Pulmonary artery endothelial cell (primary cell): Measurements from ENCODE around the gene TOGARAM2. TPM values are rescaled to one million over a fixed set of nuclear protein-coding genes. Genes with fewer than 3 reads are reported as not detected.

ENCODE experiments used
- DNase-seq: peaks from one replicate; pipeline ENCODE4 v3.0.0-alpha.2; 2011; ENCODE audit warnings: low read depth, low spot score
- total RNA-seq: library from RNA; depleted of rRNA; stranded (reverse); fragments of >200 nt; gene quantifications from 2 replicates; pipeline ENCODE4 v1.2.3, GENCODE V29; 2014

TOGARAM2 gene
- total RNA-seq, 1 donor from 2014 or later: not detected

DNA sequence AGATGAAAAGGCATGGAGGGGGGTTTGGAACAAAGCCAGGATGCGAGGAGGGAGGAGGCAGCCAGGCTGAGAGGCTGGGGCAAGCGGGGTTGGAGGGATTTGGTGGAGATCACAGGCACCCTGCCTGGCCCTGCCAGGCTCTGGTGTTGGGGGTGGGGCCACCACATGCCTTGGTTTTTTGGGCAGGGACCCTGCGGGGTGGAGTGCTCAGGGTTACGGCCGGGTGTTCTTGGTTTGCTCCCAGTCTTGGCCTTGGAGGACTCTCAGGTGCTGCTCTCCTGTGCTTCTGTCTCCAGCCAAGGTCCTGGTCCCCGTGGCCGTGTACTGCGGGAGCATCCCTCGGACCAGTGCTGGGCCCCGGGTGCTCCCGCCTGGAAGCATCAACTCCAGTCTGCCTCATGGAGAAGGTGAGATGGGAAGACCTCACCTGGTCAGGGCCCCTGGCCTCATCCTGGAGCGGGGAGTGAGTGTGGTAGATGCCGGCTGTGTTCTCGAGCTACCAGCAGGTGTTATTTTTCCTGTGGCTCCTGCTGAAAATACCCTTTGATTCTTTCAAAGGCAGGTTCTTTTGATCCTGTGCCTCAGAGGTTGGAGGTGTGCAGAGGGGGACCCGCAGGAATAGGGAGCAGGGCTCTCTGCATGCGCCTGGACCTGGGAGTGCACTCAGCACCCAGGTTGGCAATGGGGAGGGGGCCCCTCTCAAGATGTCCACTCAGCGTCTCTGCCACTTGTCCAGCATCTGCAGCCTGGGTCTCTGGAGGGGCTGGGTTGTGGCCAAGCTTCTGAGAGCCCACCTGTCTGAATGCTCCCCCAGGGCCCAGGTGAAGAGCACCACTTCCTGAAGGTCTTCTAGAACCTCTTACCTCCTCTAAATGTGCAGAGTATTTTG, 17.0 kb downstream of the TOGARAM2 start:
- DNase-seq: no peak

DNA sequence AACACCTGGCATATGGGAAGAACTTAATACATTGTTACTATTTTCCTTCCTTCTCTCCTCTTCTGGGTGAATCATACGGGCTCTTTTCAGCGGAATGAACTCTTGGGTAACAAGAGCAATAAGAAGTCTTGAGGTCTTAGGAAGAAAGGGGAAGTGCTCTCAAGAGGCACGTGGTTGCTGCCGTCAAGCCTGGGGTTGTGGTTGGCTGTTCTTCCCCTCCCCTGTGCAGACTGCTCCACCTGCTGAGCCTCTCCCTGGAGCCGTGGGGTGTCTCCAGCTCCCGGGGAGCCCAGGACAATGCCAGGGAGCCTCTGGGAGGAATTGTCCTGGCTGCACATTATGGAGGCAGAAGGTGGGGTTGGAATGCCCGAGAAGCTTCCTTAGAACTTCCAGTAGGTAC, 19.4 kb downstream of the TOGARAM2 start:
- no peak for DNase-seq

DNA sequence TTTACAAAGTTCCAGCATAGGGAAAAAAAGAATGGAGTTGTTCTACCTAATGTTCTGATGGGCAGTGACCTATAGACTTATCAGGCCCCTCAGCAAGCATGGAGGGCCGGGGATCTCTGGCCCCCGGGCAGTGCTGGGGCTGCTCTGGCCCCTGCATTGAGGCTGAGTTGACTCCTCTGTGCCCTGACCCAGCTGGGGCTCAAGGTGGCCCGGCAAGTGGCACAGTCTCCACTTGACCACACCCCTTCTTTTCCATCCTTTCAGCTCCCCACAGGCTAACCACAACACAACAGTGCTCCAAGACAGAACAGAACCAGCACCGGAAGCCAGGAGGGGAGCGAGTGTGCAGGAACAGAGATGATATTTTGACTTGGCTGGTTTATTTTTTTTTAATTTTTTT, 19.9 kb downstream of the TOGARAM2 start:
- no peak for DNase-seq

DNA sequence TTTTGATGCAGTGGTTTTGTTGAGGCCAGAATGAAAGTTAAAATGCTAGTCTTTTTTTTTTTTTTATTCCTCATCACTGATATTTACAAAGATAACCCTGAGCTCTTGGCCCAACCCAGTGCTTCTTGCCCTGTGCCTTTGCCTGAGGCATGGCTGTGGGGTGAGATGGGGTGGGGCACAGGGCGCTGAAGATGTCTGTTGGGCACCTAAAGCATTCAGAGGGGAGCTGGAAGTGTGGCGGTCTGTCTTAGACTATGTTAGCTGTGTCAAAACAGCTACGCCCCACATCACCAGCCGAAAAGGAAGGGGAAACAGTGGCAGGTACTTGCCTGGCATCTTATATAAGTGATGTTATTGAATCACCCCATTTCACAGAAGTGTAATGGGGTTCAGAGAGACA, 20.7 kb downstream of the TOGARAM2 start:
- no peak for DNase-seq

DNA sequence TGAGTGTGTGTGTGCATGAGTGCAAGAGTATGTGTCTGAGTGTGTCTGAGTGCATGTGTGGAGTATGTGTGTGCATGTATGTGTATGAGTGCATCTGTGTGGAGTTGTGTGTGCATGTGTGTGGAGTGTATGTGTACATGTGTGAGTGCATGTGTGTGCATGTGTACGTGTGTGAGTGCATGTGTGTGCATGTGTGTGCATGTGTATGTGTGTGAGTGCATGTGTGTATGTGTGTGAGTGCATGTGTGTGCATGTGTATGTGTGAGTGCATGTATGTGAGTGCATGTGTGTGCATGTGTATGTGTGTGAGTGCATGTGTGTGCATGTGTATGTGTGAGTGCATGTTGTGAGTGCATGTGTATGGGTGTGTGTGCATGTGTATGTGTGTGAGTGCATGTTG, 23.7 kb downstream of the TOGARAM2 start:
- DNase-seq: no peak

DNA sequence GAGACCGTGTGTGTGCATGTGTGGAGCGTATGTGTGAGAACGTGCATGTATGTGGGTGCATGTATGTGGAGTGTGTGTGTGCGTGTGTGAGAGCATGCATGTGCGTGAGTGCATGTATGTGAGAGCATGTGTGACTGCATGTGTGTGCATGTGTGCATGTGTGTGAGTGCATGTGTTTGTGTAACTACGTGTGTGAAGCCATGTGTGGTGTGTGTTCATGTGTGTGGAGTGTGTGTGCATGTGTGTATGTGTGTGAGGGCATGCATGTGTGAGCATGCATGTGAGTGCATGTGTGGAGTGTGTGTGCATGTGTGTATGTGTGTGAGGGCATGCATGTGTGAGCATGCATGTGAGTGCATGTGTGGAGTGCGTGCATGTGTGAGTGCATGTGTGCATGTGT, 24.2 kb downstream of the TOGARAM2 start:
- no peak for DNase-seq

DNA sequence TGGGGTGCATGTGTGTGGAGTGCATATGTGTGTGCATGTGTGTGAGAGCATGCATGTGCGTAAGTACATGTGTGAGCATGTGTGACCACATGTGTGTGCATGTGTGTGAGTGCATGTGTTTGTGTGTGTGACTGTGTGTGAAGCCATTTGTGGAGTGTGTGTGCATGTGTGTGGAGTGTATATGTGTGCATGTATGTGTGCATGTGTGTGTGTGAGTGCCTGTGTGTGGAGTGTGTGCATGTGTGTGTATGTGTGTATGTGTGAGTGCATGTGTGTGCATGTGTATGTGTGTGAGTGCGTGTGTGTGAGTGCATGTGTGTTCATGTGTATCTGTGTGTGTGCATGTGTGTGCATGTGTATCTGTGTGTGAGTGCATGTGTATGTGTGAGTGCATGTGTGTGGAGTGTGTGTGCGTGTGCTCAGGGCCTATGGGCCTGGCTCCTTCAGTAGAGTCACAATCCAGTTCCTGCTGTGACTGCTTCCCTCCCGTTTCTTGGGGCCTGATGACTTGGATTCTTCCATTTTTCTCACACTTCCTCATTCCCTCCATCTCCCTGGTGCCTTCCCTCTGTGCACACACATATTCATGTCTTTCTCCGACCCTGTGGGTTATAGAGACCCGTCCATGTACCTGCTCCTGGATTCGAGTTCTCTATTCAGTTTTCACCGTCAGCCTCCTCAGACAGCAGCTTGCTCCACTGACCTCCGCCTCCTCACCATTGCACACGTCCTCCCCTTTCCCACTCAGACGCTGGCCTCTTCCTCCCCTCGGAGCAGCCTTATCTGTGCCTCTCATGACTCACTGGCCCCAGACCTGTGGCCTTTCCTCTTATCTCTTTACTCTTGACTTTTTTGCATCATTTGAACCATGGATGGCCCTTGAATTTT, 25.2 kb downstream of the TOGARAM2 start:
- no peak for DNase-seq

DNA sequence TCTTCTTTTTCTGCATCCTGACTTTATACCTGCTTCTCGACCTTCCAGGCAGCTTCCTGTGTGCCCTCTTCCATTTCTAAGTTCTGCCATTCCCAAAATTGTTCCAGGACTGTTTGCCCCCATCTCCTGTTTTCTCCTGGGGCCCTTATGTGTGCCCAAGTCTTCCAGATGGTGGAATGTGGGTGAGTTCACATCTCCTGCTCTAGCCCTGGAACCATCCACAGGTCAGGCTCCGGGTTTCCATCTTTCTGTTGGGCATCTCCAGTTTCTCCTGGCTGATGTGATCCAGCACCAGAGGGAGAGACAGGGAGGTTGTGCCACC, 25.8 kb downstream of the TOGARAM2 start:
- no peak for DNase-seq

DNA sequence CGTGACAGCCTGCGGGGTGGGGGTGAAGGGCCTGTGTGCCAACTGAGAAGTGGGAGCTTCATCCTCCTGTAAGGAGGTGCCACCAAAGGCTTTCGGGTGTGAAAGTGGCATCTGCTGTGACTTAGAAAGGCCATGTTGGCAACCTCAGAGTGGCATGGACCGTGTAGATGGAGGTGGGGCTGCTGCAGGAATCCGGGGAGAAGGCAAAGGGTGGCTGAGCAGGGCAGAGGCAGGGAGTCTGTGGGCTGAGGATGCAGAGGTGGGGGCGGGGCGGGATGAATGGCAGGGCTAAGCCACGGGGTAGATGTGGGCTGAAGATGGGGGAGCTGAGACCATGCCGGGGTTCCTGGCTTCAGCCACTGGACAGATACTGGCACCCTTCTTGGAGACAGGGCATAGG, 28.2 kb downstream of the TOGARAM2 start:
- no peak for DNase-seq

DNA sequence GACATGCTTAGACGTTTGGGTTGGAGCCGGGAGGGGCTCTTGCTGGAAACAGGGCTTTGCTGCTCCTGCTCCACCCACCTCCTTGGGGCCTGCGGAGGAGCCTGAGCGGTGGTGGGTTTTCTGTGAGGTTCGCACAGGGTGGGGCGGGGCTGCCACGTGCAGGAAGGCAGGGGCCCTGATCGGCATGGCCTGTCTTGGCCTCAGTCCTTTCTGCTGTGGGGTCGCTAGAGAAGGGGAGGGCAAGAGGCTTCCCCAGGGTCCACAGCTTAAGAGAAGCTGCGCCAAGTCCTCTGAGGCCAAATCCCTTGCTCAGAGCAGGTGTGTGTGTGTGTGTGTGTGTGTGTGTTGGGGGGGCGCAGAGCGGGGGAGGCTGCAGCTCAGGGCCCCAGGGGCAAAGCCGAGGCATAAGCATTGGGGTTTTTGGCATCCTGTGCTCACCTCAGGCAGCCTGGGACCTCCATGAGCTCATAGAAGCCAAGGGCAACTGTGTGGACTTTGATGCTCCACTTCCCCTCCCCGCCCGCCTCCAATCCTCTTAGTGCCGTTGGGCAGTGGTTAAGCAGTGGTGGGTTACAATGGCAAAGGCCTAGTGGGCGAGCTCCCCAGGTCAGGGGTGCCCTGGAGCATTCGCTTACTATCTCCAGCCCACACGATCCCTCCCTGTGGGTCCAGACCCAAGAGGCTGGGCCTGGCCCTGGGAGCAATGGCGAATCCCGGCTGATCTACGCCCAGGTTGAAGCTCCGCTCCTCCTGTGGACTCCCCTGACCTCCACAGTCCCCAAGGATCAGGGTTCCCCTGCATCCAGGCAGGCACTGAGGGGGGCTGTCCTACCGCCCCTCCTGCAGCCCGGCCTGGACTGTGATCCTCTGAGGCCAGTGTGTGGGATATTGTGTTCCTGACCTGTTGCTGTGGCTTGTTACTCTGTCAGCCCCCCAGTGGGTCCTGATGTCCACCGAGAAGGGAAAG, 28.9 kb downstream of the TOGARAM2 start:
- DNase-seq: no peak

DNA sequence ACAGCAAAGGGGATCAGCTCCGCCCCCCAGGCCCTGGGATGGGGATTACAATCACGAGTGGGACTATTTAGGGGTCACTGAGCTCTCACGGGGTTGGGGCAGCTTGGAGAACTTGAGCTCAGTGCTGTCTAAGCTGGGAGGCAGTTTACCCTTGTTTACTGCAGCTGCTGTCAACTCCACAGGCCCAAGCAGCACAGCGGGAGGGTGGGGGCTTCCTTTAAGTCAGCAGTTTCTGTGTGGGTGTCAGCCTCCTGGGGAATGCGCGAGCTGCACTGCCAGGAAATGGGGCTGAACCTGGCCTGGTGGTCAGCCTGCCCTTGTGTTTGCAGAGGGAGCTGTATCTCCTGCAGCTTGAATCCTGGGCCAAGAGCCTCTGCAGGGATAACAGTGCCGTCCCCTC, 29.8 kb downstream of the TOGARAM2 start:
- no peak for DNase-seq

DNA sequence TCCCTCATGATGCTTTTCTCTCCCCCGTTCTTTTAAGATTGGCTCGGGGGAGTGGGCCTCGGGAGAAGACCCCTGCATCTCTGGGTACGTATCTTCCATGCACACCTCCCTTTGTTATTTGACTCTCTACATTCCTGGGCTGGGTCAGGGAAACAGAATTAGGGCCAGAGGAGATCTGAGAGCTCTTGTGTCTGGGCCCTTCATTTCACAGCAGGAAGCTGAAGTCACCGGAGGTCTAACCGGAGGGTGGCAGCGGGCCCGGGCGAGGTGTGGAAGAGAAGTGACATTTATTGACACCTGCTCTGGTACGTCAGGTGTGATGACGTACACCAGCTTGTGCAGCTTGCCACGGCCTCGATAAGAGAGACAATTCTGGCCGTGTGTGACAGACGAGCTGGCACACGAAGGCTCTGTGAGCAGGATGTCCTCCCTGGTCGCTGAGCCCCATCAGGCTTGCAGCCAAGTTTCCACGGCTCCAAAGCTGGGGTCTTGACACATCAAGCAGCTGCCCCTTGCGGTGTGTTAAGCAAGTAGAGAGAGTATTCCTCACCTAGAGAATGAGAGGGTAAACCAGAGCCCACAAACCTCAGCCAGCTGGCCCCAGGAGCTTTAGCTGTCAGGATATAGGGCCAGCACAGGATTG, 30.4 kb downstream of the TOGARAM2 start:
- DNase-seq: no peak

DNA sequence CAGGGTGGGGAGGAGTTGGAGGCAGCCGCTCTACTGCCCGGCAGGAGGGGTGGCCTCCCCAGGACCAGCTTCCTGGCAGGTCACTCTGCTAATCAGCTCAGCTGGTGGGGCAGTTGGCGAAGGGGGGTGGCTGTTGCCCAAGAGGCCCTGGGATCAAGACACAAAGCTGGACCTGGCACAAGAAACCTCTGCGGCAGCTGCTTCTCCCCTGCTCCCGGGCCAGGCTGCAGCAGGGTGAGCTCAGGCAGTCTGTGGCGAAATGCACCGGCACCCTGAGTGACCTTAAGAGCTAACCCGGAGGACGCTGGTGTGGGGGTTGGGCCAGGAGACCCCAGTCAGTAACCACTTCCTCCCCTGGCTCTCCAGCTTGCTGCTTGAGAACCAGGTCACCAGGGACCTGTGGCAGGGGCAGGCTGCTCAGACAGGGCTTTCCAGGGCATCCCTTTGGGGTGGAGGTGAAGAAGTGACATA, 31.1 kb downstream of the TOGARAM2 start:
- no peak for DNase-seq

DNA sequence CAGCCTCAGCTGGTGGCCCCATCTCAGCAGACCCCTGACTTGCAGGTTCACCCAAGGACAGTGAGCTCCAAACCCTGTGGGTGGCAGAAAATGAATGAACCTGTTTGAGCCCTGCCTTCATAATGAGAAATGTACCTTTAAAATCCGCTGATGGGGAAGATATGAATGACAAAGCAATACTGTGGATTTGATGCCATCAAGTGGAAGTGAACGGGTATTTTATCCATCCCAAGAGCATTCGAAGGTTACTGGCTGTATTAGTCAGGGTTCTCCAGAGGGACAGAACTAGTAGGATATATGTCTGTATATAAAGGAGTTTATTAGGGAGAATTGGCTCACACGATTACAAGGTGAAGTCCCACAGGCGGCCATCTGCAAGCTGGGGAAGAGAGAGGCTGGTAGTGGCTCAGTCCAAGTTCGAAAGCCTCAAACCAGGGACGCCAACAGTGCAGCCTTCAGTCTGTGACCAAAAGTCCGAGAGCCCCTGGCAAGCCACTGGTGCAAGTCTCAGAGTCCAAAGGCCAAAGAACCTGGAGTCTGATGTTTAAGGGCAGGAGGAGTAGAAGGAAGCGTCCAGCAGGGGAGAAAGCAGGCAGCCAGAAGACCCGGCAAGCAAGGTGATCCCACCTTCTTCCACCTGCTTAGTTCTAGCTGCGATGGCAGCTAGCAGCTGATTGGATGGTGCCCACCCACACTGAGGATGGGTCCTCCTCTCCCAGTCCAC, 32.1 kb downstream of the TOGARAM2 start:
- DNase-seq: no peak

DNA sequence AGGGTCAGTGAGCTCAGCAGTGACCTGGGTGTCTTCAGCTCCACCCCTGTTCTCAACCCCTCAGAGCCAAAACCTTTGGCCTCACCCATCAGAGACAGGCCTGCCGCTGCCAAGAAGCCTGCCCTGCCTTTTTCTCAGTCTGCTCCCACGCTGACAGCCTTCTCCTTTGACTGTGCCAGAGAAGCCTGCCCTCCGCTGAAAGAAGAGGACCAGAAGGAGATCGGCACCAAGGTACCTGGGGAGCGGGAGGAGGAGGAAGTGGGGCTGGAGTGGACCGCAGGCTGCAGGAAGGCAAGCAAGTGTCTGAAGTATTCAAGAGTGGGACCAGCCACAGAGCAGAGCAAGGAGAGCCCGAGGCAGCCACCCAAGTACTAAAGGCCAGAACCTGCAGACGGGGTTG, 33.2 kb downstream of the TOGARAM2 start:
- no peak for DNase-seq

DNA sequence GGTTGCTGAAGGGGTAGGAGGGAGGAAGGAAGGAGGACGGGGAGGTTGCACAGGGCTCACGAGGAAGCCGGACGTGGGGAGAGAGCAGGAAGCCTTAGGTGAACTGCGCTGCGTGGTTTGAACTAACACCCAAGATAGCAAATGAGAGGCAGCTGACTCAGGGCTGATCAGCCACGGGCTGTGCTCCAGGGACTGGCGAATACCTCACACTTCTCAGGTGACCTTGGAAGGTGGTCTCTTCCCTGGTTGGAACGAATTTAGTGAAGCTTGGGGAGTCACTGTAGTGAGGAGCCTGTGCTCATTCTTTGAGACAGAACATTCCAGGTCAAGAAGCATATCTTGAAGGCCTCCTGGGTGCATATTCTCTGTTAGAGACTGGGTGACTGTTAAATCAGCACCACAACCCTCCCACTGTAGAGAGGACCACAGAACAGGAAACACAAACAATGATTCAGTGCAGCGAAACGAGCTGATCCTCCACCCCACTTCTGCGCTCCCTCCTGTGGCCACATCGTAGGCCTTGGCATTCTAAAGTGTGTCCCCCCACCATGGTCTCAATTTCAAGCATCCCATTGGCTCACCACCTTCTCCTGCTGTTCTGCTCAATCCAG, 33.8 kb downstream of the TOGARAM2 start:
- no peak for DNase-seq

DNA sequence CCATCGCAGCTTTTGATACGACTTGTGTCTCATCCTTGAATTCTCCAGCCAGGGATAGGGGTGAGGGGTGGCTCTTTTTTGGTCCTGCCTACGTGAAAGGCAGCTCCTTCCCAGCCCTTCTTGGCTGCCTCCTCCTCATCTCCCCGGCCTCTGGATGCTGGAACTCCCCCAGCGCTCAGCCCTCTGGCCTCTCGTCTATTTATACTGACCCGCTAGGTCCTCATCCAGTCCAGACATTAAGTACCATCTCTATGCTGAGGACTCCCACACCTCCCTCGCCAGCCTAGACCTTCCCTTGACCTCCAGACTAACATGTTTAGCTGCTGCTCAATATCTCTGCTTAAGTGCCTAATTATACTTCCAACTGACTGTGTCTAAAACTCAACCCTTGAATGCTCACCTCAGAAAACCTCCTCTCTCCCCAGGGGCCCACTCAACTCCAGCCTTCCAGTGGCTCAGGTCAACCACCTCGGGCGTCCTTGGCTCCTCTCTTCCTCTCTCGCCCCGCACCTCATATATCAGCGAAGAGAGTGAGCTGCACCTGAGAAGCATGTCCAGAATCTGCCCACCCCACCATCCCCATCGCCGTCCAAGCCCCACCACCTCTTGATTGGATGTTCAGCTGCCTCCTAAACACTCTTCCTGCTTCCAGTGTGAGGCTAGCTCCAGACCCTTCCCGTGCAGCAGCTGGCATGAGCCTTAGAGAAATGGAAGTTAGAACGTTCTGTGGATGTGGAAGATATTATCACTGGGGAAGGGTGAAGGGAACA, 34.8 kb downstream of the TOGARAM2 start:
- DNase-seq: no peak

DNA sequence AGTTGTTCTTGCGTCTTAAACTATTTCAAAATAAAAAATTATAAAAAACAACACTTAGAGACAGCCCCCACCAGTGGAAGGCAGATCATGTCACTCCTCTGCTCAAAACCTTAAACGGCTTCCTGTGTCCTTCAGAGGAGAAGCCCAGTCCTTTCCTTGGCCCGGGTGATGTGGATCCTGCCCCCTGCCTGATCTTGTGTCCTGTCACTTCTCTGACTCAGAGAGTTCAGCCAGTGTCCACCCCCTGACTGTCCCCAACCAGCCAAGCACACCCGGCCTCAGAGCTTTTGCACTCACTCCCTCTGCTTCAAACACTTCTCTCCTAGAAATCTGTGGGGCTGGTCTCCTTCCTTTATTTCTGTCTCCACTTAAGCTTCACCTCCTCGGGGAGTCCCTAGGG, 35.4 kb downstream of the TOGARAM2 start:
- no peak for DNase-seq
